Activated T-helper 1 cell treated with Interleukin-2 at 50 U/mL for 16 hours (primary cell): ENCODE results near the gene PIP4K2B.
"Not testable (repeated sequence)": the region's sequence is repeated elsewhere in the genome, so short reads cannot be mapped to it uniquely, and the experiment has no call there.

ENCODE experiments used
- DNase-seq: peaks from one replicate; pipeline ENCODE4 v3.0.0-alpha.2; 2020; ENCODE audit warnings: low read depth

PIP4K2B gene

GRCh38 chr17:38799501-38800236 is at the start of gene PIP4K2B:
PIP4K2B (minus strand) TSS chr17:38799556; CDS start chr17:38799424, 132 bp downstream.
- peak; percentile 75 for DNase-seq

- no peak for DNase-seq
These were observed 49.2 kb upstream of the PIP4K2B start for GRCh38 chr17:38848557-38848891.

- DNase-seq = no peak
These were observed 45.0 kb upstream of the PIP4K2B start for GRCh38 chr17:38844261-38844757.

- no peak for DNase-seq
These were observed 26.4 kb upstream of the PIP4K2B start for GRCh38 chr17:38825762-38826247.

GRCh38 chr17:38824899-38825761 is 25.8 kb upstream of the PIP4K2B start, which contains the start of gene CWC25:
CWC25 (minus strand) TSS chr17:38825321; CDS start chr17:38825183, 138 bp downstream.
- peak; percentile 90 for DNase-seq

- no peak for DNase-seq
These were observed 16.3 kb upstream of the PIP4K2B start for GRCh38 chr17:38815576-38816193.

GRCh38 chr17:38809828-38810227 is 10.5 kb upstream of the PIP4K2B start:
- no peak for DNase-seq

- DNase-seq = no peak
These were observed 943 bp upstream of the PIP4K2B start for GRCh38 chr17:38800237-38800760.

GRCh38 chr17:38798614-38799500 is 499 bp downstream of the PIP4K2B start:
- DNase-seq = peak; percentile 40

- no peak for DNase-seq
These were observed 1.5 kb downstream of the PIP4K2B start for GRCh38 chr17:38797828-38798227.

GRCh38 chr17:38797158-38797490 is 2.2 kb downstream of the PIP4K2B start:
- no peak for DNase-seq

- DNase-seq = no peak
These were observed 2.8 kb downstream of the PIP4K2B start for GRCh38 chr17:38796451-38797157.

- no peak for DNase-seq
These were observed 5.1 kb downstream of the PIP4K2B start for GRCh38 chr17:38794221-38794620.

GRCh38 chr17:38791162-38791561 is 8.2 kb downstream of the PIP4K2B start:
- DNase-seq = no peak

- not testable (repeated sequence) for DNase-seq
These were observed 9.1 kb downstream of the PIP4K2B start for GRCh38 chr17:38790148-38790707.

GRCh38 chr17:38789185-38789584 is 10.2 kb downstream of the PIP4K2B start:
- DNase-seq = no peak

- not testable (repeated sequence) for DNase-seq
These were observed 11.4 kb downstream of the PIP4K2B start for GRCh38 chr17:38787999-38788398.

GRCh38 chr17:38786372-38786771 is 13.0 kb downstream of the PIP4K2B start:
- no peak for DNase-seq

- DNase-seq = no peak
These were observed 16.1 kb downstream of the PIP4K2B start for GRCh38 chr17:38783227-38783626.
